GM19043 (cell line): ENCODE results near the gene CLEC3A.
"Not testable (repeated sequence)": the region's sequence is repeated elsewhere in the genome, so short reads cannot be mapped to it uniquely, and the experiment has no call there.

Source experiments
- ATAC-seq: cut with Tn5 transposase; IDR thresholded peaks from one replicate; pipeline ENCODE4 v1.9.1; 2021; ENCODE audit warnings: low read depth; ENCODE audit not compliant: unreplicated experiment

CLEC3A gene

DNA sequence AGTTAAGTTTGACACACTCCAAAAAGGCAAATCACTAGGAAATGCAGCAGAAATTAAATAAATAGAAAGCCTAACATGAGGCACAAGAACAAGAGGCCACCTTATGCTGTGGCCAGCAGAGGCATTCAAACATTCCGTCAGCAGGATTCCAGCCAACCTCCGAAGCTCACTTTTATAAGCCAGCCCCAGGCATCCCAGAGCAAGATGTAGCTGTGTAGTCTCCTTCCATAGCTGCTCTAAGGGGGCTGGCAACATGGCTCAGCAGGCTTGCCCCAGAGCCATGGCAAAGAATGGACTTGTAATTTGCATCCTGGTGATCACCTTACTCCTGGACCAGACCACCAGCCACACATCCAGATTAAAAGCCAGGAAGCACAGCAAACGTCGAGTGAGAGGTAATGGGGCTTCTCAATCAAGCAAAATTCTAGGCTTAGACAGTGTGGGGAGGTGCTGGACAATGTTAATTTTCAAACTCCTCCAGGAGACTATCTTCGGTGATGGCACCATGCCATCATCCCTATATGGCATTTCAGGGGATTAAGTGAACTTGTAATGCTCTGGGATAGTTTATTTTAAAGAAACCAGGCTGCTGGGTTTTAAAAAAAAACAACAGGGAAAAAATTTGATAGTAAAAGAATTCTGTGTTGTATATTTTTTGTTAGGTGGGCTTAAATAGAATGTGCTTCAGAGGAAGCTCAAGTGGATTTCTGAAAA lies at the start of gene CLEC3A:
Gene CLEC3A (plus strand): TSS at position 202 of the 714 bp plus-strand sequence. CDS start 79 bp downstream, at position 281.
- ATAC-seq: no peak

GRCh38 chr16:77974883-77975282 lies 47.5 kb upstream of the CLEC3A start:
- ATAC-seq: no peak

- no peak for ATAC-seq
Observed at GRCh38 chr16:77975942-77976341, 46.4 kb upstream of the CLEC3A start.

GRCh38 chr16:77977339-77977738 lies 45.0 kb upstream of the CLEC3A start:
- no peak for ATAC-seq

DNA sequence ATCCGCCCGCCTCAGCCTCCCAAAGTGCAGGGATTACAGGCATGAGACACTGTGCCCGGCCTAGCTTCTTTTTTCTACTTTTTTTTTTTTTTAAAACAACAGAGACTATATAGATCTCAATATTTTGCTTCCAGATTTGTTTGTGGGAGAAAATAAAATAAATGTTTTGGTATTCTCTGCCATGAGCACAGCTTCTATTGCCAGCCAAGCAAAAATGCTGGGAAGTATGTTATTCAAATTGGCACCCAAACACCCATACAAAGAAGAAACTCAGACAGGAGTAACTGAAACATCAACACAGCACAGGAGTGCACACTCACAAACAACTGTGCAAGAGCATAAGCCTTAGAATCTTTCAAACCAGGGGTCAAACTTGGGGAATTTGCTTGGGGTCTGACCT lies 37.2 kb upstream of the CLEC3A start:
- ATAC-seq: no peak

DNA sequence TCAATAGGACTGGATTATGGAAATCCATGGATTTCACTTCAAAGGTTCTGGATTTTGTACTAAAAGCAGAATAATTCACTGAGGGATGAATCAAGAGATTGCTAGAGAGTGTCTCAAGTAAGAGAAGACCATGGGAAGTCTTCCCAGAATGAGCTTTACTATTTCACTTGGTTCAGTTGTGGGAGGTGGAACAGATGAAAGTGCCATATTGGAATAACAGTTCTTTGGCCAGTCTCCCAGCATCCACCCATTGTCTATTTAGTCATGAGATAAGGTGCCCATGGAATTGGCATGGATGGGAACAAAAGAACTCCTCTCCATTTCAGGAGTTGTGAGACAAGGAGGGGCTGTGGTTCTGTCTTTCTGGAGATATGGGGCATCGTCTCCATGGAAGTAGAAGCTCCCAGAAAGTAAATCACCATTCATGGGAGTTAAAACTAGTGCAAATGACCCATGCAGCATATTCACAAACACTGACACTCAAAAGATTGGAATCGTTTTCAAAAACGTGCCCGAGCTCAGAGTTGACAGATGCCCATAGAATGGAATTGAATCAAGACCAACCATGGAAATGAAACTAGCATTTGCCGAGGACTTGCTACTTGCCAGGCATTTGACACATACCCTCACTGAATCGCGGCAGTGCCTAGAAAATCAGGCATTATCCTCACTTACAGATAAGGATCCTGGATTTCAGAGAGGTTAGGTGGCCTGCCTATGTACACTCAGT lies 36.2 kb upstream of the CLEC3A start:
- ATAC-seq: no peak

DNA sequence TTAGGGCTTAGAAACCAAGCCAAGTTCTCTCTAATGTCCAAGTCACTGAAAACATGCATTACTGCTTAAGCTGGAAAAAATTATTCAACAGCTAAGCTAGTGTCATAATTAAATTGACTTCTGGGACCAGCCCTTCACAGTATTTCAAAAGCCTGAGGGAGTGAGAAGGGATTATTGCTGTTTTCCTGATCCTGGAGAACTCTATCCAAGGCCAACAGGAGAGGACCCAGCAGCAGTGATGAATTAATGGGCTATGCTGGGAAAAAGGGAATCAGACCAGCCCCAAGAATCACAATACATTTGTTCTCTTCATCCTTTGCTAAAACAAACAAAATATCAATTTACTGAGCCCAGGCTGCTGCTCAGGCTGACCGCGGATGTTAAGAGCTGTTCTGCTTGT lies 34.5 kb upstream of the CLEC3A start:
- ATAC-seq: no peak

GRCh38 chr16:77989846-77990245 lies 32.5 kb upstream of the CLEC3A start:
- no peak for ATAC-seq

- no peak for ATAC-seq
Observed at GRCh38 chr16:77991701-77992100, 30.6 kb upstream of the CLEC3A start.

- ATAC-seq: not testable (repeated sequence)
Observed at GRCh38 chr16:77992381-77992780, 30.0 kb upstream of the CLEC3A start.

- no peak for ATAC-seq
Observed at GRCh38 chr16:77993111-77993985, 29.0 kb upstream of the CLEC3A start.

- ATAC-seq: no peak
Observed at GRCh38 chr16:77995843-77996455, 26.4 kb upstream of the CLEC3A start.

- no peak for ATAC-seq
Observed at GRCh38 chr16:77998350-77999023, 23.9 kb upstream of the CLEC3A start.

DNA sequence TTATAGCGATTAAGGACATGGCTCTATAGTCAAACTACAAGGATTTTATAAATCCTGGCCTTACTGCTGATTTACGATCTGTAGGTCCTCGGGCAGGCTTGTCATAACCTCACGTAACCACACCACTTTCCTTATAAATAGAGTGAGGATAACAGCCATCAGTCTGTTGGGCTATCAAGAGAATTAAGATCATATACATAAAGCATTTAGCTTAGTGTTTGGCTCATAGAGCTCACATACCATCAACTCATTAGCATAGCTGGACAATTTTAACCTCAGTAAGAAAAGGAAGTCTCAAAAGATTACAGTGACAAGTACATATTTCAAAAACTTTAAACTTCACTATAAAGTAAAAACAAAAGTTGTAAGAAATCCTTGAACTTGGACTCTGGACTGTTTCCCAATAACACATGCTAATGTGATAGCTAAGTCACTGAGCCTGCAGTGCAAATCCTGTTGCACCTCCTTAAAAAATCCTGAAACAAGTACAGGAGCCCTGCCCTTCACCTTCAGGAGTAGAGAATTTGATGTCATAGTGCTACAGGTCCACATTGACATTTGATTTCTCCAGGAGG lies 20.8 kb upstream of the CLEC3A start:
- ATAC-seq: no peak

DNA sequence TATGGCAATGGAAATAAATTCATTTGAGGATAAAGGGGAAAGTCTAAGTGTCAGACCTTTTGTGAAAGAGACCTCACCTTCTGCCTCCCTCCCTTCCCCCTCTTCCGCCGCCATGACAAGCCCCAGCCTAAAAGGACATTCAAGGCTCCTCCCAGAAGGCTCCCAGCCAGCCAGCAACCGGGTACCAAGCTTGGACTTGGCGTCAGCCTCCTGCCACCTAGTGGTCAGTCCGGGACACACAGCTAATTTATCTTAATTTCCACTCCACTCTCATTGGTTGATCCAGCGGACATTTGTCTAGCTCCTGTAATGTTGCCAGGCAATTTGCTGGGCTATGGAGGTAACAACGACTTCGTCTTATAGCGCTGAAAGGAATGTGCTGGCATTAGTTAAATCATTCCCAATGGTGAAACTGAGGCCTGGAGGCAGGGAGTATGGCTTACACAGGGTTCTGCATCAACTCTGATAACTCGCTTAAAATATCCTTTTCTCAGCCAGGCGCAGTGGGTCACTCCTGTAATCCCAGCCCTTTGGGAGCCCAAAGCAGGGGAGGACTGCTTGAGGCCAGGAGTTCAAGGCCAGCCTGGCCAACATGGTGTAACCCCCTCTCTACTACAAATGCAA lies 19.3 kb upstream of the CLEC3A start:
- peak; percentile 98 for ATAC-seq

- ATAC-seq: no peak
Observed at GRCh38 chr16:78004517-78004916, 17.8 kb upstream of the CLEC3A start.

- ATAC-seq: no peak
Observed at GRCh38 chr16:78005881-78006280, 16.5 kb upstream of the CLEC3A start.

GRCh38 chr16:78007121-78007520 lies 15.2 kb upstream of the CLEC3A start:
- ATAC-seq: no peak

DNA sequence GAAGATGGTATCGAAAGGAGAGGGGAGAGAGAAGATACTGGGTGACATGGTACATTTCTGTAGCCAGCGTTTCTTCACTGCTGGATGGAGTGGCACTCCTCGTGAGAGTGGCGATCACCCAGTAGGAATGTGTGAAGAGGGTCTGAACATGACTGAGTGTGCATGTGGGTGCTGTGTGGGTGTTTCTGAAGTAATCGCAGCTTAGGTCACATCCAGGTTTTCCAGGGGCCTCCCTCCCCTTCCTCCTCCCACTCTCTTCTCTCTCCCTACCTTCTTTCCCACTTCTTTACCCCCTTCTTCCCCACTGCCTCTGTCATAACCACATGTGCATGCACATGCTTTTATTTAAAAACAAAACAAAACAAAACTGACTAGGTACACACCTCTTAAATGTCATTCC lies 1.8 kb downstream of the CLEC3A start:
- no peak for ATAC-seq
